ENCODE data around the gene ROS1.

DNA sequence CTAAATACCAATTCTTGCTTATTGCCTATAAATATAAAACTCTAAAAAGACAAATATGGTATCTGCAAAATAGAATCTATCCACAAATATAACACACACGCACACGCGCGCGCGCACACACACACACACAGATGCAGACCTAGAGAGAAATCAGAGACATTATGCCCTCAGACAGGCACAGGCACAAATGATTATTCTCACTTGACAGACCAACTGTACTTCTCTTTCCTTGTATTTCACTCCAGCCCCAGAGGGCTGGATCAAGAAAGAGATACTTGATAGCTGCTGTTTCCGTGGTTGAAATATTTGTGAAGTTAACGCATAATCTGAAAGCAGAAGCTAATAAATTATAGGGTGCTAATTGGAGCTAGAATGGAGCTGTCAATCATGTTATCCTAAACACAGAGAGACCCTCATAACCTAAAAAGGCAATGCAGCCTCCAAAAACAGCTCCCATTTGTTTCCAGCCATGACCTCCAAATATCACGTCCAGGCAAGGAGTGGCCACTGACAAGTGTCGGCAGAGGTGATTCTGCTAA lies 148.9 kb downstream of the ROS1 start:
- TF ChIP-seq ZNF274 (IDR thresholded peaks at IDR 0.05; ENCODE audit: low read depth, low read length), result no peak
- no peak for TF ChIP-seq SUZ12 (IDR thresholded peaks at IDR 0.05; ENCODE audit: extremely low read depth, insufficient read depth, insufficient read length)
- TF ChIP-seq YY1 (IDR thresholded peaks at IDR 0.05; ENCODE audit: insufficient read depth, insufficient read length), result no peak

All from NT2/D1 (cell line).